ENCODE data around the gene FRMPD4.

Gene FRMPD4

DNA sequence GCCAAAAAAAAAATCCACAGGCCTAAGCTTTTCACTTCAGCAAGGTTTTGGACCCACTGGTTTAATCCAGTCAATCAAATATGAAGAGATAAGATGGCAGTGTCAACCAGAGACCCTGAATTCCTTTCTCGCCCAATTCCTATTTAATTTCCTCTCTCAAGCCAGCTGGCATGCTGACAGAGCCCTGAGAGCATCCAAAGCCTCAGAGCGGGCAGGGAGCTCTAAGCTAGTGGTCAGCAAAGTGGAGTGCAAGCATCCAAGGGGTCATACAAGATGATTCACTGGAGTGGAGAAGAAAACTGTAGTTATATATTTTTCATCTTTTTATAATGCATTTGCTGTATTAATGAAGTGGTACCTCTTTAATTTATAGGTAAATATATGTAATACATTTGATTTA, 615.1 kb downstream of the FRMPD4 start:
- no peak overlapping the region for H3K4me3 ChIP-seq (ENCODE audit: low read depth, low read length)
- TF ChIP-seq, protein P1, sequence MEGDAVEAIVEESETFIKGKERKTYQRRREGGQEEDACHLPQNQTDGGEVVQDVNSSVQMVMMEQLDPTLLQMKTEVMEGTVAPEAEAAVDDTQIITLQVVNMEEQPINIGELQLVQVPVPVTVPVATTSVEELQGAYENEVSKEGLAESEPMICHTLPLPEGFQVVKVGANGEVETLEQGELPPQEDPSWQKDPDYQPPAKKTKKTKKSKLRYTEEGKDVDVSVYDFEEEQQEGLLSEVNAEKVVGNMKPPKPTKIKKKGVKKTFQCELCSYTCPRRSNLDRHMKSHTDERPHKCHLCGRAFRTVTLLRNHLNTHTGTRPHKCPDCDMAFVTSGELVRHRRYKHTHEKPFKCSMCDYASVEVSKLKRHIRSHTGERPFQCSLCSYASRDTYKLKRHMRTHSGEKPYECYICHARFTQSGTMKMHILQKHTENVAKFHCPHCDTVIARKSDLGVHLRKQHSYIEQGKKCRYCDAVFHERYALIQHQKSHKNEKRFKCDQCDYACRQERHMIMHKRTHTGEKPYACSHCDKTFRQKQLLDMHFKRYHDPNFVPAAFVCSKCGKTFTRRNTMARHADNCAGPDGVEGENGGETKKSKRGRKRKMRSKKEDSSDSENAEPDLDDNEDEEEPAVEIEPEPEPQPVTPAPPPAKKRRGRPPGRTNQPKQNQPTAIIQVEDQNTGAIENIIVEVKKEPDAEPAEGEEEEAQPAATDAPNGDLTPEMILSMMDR (IDR thresholded peaks at IDR 0.05; ENCODE audit: borderline replicate concordance, insufficient read depth, low read depth, low read length) = no peak

DNA sequence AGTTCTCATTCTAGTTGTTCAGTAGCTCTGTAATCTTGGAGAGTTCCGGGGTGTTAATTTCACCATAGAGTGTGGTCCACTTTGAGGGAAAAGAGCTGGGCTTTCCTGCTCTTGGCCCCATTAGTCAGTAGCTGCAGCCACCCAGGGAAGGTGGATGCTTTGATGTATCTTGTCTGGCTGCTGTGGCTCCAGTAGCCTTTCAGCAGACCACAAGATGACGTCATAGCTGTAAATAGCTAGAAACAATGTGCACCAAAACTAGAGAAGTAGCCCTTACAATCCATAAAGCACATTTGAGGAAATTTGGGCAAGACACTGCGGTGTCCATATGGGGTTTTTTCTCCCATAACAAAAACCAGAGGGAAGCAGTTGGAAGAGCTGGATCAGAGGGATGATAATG, 620.0 kb downstream of the FRMPD4 start:
- TF ChIP-seq, protein P1 (IDR thresholded peaks at IDR 0.05; ENCODE audit: borderline replicate concordance, insufficient read depth, low read depth, low read length) = no peak
- no peak overlapping the region for H3K4me3 ChIP-seq (ENCODE audit: low read depth, low read length)

DNA sequence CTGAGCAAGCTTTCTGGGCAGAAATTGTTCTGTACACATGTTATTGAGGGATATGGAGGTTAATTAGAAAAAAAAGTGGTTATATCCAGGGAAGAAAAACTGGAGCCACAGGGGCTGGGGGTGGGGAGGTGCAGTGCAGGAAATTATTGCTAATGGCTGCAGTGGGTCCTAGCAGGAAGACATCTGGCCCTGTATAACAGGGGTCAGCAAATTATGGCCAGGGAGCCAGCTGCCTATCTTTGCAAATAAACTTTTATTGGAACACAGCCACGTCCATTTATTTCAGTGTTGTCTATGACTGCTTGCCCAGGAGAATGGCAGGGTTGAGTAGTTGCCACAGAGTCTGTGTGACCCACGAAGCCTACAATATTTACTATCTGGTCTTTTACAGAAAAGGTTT, 629.6 kb downstream of the FRMPD4 start:
- H3K4me3 ChIP-seq (ENCODE audit: low read depth, low read length) = no peak overlapping the region
- TF ChIP-seq, protein P1 (IDR thresholded peaks at IDR 0.05; ENCODE audit: borderline replicate concordance, insufficient read depth, low read depth, low read length) = no peak

DNA sequence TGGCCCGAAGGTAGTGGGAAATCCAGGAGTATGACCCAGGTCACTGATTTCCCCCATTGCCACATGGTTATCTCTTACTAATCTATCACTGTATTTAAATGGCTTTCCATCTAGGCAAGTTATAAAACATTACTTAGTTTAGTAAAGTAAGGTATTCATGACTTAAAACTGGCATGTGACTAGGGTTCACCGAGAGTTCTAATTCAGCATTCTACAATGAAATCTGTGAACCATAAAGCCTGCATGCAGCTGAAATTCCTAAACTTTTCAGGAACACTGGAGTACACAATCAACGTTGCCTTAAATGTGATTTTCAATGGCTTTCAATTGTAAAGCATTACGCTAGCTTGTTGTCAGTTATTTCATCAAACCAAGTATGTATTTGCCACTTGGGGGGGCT, 630.2 kb downstream of the FRMPD4 start:
- no peak overlapping the region for H3K4me3 ChIP-seq (ENCODE audit: low read depth, low read length)
- TF ChIP-seq, protein P1 (IDR thresholded peaks at IDR 0.05; ENCODE audit: borderline replicate concordance, insufficient read depth, low read depth, low read length) = no peak

GRCh38 chrX:12770440-12770839, 632.2 kb downstream of the FRMPD4 start:
- H3K4me3 ChIP-seq (ENCODE audit: low read depth, low read length) = no peak overlapping the region
- TF ChIP-seq, protein P1 (IDR thresholded peaks at IDR 0.05; ENCODE audit: borderline replicate concordance, insufficient read depth, low read depth, low read length) = peak; percentile 23; the same call in 1 of the 2 replicates

DNA sequence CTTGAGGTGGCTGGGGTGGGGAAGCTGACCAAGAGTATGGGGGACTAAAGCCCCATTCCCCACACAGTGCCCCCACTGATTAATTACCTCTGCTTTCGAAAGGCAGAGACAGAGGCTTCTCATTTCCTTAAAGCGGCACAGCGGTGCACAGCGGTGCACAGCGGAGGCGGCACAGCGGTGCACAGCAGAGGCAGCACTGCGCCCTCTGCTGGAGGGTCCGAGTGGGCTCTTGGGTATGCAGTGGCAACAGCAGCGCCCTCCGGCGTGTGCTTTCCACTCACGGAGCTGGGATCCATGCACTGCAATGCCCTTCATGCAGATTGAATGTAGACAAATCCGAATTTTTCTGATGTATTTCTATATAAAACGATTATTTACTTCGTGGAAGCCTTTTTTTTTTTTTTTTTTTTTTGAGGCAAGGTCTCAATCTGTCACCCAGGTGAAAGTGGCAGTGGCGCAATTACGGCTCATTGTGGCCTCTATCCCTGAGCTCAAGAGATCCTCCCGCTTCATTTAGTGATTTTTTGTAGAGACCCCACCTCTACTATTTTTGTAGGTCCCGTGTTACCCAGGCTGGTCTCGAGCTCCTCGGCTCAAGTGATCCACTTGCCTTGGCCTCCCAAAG, 633.3 kb downstream of the FRMPD4 start:
- TF ChIP-seq, protein P1 (IDR thresholded peaks at IDR 0.05; ENCODE audit: borderline replicate concordance, insufficient read depth, low read depth, low read length) = peak; percentile 99
- no peak overlapping the region for H3K4me3 ChIP-seq (ENCODE audit: low read depth, low read length)

Data from GM12875 (cell line).